ENCODE results near the gene INPP5F.
"Not testable (repeated sequence)": the region's sequence is repeated elsewhere in the genome, so short reads cannot be mapped to it uniquely, and the experiment has no call there.

INPP5F gene

DNA sequence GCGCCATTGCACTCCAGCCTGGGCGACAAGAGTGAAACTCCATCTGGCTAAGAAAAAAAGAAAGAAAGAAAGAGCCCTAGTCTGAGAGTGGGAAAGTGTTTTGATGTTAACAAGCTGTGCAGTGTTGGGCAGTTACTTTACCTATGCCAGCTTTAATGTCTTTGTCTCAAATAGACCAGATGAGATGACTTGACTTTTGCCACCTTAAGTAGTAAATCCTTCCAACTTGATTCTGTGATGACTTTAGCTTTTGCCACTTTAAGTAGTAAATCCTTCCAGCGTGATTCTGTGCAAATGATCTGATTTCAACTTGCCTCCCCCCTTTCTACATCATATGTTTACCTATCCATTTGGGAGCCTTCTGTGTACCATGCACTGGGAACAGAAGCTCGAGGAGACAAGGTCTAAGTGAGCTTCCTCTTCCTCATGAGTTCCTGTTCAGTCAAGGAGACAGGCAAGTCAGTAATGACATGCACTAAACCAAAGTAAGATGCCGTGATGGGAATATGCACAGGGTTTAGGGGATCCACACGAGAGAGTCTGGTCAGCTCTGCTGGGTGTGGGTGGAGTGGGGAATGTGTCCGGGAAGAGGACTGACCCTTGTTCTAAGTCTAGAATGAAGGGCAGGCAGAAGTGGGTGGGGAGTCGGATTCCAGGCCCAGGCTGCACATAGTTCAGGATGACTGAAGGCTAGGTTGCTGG is 17.2 kb downstream of the INPP5F start:
- no peak for DNase-seq (ENCODE audit: low read depth in 3 of 3, low spot score in 1 of 3)

DNA sequence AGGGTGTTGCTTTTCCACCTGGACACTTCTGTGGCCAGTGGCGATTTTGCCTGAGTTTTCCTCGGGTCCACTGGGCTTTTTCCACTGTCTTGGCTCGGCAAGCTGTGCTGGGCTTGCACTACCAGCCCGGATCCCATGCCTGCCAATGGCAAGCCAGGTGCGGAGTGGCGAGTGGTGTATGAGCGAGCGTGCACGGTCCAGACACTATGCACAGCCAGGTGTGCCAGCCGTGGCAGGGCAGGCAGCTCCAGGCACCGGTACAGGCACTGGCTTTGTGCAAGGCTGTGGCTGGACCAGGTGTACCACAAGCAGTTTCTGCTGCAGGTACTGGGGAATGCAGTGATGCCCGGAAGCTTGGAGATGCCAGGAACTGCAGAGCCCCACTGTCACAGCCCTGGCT is 22.1 kb downstream of the INPP5F start:
- DNase-seq (ENCODE audit: low read depth in 3 of 3, low spot score in 1 of 3) = no peak

DNA sequence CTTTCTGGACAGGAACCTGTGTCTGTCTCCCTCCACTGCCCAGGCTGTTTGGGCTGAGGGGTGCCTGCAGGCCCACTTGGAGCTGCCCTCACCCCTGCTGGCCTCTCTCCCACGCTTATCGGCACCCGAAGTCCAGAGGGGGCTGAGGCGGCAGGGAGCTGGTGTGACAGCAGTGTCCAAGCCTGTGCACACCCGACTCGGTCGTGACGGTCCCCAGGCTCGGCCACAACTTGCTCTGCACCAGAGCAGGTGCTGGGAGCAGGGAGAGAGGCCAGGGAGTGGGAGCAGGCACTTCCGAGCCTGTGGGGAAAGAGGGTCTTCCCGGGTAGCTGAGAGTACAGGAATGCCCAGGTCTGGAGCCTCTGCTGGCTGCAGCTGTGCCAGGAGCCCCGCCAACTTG is 23.0 kb downstream of the INPP5F start:
- DNase-seq (ENCODE audit: low read depth in 3 of 3, low spot score in 1 of 3) = no peak

DNA sequence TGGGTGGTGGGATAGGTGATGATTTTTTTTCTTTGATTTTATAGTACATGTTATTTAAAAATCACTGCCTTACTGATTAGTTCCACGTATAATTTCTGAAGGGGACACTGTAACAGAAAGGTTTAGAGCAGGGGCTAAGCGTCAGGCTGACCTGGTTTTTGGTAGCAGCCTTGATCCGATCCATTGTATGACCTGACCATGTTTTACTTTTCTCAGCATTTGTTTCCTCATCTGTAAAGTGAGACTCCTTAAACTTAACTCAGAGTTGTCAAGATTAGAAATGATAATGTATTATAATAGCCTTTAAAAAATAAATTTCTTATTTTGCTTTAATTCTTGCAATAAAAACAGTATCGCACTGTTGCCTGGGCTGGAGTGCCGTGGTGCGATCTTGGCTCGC is 23.6 kb downstream of the INPP5F start:
- DNase-seq (ENCODE audit: low read depth in 3 of 3, low spot score in 1 of 3) = no peak

DNA sequence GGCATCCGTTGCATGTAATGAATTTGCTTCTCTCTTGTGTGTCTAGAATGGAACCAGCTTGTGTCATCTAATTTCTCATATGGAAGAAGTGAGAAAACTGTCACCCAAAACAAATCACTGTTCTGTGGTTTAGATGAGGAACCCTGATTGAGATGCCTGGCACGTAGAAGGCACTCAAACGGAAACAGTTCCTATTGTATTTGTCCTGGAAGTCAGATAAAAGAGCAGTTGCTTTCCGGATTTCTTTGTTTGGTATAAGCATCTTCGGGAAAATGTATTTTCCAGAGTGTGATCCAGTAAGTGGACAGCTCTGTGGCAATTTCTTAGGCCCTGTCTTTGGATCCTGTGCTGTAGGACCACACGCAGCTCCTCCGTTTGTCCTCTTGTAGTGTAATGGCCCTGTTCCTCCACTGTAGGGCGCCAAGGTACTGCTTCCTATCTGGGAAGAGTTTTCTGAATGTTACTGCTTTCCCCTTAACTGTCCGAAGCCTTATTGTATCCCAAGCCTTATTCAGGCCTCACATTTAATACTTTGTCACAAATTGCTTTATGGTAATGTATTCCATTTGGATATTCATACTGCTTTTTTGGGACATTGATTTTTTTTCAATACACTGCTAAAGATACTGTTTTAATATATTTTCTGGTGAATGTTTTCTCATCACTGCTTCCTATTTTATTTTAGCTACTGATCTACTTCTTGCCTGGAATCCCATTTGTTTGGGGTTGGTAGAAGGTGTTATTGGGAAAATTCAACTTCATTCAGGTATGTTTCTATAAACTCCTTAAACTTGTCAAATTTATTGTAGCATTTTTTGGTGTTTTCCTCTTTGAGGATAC is 24.8 kb downstream of the INPP5F start:
- peak; percentile 10 to 27 (median 26) for DNase-seq (ENCODE audit: low read depth in 3 of 3, low spot score in 1 of 3)

DNA sequence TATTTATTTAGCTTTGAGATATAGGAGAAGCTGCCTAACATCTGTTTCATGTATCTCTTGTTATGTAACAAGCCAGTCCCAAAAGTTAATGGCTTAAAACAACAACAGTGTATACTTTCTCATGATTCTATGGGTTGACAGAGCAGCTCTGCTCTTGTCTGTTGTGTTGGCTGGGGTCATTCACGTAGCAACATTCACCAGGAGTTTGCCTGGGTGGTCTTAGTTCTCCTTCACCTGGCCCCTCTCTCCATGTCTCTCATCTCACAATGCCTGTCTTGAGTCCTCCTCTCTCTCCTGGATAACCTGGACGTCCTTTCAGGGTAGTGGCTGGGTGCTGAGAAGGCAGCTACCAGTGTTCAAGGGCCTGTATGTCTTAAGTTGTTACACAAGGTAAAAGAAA is 27.5 kb downstream of the INPP5F start:
- DNase-seq (ENCODE audit: low read depth in 3 of 3, low spot score in 1 of 3) = no peak

DNA sequence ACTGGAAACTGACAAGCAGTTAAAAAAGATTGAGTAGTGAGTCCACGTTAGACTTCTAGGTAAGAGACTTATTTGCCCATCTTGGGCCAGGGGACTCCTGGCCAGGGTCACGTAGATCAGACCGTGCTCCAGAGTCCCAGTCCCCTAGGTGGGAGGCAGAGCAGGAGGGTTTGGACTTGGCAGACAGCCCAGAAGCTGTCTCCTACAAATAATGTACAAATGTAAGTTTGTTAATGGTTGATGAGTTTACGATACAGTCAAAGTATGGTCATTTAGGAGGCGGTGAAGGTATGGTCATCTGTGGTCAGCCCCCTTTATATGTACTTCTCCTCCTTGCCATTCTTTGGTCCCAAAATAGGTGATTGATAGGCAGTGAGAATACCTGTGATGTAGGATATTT is 28.2 kb downstream of the INPP5F start:
- DNase-seq (ENCODE audit: low read depth in 3 of 3, low spot score in 1 of 3) = no peak

DNA sequence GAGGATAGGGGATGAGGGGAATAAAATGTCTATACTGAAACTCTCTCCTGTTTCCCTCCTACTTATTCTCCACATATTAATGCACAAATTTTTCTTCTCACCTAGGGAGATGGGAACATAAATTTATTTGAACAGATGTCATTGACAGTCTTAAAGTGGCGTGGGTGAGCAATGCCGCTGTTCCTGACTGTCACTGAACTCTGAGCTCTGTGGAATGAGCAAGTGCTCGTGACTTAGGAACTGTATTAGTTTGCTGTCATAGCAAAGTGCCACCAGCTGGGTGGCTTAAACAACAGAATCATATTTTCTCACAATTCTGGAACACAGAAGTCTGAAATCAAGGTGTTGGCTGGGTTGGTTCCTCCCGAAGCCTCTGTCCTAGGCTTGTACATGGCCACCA is 29.1 kb downstream of the INPP5F start:
- DNase-seq (ENCODE audit: low read depth in 3 of 3, low spot score in 1 of 3) = no peak

DNA sequence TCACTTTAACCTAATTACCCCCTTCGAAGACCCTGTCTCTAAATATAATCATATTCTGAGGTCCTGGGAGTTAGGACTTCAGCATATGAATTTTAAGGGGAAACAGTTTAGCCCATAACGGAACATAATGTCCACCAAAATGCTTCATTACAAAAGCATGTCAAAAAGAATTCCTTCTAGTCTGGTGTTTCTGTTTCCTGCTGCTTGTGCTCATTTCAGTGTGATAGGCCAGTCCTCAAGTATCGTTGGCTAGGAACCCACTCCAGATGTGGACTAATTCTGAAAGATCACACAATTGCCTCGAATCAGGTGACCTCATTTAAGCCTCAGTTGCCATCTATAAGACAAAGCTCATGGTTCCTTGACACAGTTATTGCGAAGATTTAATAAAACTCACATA is 29.6 kb downstream of the INPP5F start:
- no peak for DNase-seq (ENCODE audit: low read depth in 3 of 3, low spot score in 1 of 3)

DNA sequence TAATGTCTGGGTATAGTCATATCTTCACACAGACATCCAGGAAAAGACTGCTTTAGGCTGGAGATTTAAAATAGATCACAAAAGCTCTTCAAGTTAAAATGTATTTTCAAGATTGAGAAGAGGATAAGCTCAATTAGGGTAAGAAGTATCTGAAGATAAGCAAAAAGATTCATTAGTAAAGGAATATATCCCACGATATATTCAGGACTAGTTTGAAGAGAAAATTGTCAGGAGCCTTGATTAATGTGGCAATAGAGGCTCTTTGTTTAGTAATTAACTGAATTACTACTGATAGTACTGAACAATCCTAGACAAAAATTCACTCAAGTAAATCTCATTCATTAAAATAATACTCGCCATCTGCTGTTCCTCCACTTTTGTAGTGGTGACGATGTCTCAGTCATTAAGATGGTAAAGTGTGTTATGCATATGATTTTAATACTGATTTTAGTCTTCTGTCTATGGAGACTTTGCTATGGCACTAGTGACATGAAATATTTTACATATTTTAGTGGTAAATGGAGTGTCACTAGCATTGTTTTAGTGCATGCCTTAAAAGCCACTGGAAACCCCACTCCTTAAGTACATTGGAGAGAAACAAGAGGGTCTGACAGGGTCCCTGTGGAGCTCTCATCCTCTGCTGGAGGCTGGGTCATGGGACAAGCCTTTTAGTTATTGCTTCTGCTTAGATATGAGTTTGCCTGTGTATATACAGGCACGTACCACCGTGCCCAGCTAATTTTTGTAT is 32.8 kb downstream of the INPP5F start:
- DNase-seq (ENCODE audit: low read depth in 3 of 3, low spot score in 1 of 3) = no peak

DNA sequence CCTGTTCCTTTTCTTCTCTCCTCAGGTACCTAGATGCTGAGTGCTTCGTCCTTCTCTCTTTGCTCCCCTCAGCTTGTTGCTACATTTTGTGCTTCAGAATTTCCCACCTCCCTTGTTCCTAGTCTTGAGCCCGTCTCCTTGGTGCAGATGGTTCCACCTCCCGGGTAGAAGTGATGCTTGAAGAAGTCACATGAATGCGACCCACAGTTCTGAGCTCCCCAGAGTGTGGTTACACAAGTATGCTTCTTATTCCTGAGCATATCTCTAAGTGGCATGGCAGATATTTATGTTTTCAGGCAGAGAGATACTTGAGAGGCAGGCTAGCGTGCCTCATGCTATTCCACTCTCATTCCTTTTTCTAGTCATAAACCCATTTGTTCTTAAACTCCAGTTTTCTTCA is 34.0 kb downstream of the INPP5F start:
- DNase-seq (ENCODE audit: low read depth in 3 of 3, low spot score in 1 of 3) = no peak

DNA sequence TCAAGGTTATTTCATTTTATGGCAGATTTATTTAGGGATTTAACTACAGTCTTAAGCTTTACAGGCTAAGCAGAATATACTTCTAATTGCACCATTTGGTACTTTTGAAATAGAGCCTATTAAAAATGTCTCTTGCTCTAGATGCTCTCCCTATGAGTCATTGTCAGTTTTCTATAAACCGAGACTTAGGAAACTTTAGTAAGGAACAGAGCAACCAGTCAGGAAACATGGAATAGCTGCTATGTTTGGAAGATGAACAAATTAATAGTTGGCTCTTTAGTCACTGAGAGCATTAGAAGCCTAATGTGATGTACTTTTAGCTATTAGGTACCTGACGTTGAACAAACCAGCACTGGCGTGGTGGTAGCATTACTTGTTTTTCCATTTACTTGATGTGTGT is 35.3 kb downstream of the INPP5F start:
- DNase-seq (ENCODE audit: low read depth in 3 of 3, low spot score in 1 of 3) = no peak

DNA sequence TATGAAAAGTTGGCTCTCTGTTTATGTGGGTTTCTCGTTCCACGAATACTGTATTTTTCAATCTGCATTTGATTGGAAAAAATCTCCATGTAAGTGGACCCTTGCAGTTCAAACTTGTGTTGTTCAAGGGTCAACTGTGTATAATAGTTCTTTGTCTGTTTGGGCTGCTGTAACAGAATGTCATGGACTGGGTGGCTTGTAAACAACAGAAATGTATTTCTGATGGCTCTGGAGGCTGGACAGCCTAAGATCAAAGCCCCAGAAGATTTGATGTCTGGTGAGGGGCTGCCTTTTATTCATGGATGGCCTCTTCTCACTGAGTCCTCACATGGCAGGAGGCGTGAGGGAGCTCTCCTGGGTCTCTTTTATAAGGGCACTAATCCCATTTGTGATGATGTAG is 36.2 kb downstream of the INPP5F start:
- DNase-seq (ENCODE audit: low read depth in 3 of 3, low spot score in 1 of 3) = no peak

DNA sequence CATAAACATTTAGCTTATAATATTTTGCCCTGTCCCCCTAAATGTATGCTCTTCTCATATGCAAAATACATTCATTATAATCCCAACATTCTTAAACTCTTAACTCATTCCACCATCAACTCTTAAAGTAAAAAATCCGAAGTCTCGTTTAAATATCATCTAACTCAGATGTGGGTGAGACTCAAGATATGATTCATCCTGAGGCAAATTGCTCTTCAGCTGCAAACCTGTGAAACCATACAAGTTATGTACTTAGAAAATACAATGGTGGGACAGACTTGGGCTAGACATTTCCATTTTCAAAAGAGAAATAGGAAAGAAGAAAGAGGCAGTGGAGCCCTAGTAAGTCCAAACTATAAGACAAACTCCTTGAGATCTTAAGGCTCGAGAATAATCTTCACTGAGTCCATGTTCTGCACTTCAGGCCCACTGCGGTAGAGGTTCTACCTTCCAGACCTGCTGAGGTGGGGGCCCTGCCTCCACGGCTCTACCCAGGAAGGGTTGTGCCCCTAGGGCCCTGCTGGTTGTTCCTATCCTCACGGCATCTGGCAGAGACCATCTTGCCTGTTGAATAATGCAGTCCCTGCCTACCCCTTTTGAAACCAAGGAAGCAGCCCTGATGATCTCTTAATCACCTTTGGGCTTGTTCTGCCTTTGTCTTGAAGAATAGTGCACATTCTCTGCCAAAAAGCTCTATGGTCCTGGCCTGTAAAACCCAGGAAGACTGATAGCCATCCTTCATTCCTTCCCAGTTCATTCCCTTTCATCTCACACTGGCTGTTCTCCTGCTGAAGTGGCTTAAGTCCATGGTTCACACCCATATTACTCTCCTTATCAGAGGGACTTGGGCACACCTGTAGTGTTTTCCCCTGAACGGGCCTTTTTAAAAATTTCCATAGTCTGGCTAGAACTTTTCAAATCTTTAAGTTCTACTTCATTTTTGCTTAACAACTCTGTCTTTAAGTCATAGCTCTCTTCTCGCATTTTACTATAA is 37.3 kb downstream of the INPP5F start:
- DNase-seq (ENCODE audit: low read depth in 3 of 3, low spot score in 1 of 3) = no peak

DNA sequence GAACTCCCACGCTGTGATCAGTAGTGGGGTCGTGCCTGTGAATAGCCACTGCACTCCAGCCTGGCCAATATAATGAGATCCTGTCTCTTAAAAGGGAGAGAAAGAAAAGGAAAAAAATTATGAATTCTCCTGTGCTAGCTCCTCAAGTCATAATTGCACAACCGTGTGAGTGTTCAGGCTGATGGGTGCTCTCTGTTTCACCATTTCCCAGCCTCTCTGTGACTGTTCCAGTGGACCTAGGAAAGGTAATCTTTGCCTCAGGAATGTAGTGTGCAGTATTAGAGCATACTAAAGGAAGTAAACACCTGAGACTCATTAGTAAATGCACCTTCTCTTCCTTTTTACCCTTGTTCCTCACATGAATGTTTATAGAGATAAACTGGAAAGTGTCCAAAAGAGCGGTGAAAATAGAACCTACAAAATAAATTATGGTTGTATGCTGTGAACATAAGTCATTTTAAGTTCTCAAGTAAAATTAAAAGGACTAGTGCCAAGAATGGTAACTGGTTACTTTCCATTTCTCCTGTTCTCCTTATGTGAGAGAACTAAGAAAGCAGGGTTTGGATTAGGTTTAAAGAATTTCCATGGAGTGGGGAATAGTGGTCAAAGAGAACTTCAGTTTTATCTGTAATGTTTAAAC is 42.7 kb downstream of the INPP5F start:
- no peak for DNase-seq (ENCODE audit: low read depth in 3 of 3, low spot score in 1 of 3)

DNA sequence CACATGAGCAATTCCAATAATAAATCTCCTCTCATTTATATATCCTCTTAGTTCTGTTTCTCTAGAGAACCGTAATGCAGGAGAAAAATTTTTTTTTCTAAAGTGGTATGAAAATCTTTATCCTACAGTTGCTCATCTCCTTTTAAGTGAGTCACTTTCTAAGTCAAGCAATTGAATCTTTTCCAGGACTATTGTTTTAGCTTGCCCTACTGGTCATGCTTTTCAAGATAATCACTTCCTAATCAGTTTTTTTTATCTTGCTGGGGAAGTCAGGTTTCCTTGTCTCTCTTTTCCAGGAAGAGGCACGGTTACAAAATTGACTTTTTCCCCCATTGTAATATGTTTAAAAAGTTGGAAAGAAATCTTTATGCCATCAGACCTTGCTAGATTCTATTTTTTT is 44.0 kb downstream of the INPP5F start:
- DNase-seq (ENCODE audit: low read depth in 3 of 3, low spot score in 1 of 3) = no peak

DNA sequence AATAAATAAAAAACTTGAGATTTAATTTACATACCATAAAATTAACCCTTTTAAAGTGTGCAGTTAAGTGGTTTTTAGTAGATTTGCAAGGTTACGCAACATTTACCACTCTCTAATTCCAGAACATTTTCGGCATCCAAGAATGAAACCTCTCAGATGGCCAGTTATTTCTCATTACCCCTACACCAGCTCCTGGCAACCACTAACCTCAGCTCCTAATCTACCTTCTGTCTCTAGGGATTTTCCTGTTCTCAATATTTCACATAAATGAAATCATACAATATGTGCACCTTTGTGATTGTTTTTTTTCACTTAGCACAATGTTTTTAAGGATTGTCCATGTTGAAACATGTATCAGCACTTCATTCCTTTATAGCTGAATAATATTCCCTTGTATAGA is 45.1 kb downstream of the INPP5F start:
- no peak for DNase-seq (ENCODE audit: low read depth in 3 of 3, low spot score in 1 of 3)

DNA sequence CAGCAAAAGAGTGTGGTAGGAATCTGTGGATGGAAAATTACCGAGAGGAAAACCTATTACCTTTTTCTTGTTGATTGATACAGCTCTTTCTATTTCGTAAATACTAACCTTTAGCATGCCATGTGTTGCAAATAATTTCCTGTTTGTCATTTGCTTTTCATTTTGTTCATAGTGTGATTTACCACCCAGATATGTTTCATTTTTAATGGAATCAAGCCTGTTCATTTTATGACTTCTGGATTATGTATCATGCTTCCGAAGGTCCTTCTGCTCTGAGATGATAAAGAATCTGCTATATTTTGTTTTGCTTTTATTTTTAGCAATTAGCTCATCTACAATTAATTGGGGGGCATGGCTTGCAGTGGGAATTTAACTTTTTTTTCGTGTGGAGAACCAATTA is 46.5 kb downstream of the INPP5F start:
- DNase-seq (ENCODE audit: low read depth in 3 of 3, low spot score in 1 of 3) = no peak

DNA sequence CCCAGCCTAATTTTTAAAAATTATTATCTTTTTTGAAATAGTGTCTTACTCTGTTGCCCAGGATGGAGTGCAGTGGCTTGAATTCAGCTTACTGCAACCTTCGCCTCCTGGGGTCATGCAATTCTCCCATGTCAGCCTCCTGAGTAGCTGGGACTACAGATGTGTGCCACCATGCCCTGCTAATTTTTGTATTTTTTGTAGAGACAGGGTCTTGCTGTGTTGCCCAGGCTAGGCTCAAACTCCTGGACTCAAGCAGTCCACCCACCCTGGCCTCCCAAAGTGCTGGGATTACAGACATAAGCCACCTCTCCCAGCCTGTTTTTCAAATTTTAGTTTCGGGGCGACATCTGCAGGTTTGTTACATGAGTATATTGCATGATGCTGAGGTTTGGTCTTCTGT is 47.2 kb downstream of the INPP5F start:
- DNase-seq (ENCODE audit: low read depth in 3 of 3, low spot score in 1 of 3) = not testable (repeated sequence)

DNA sequence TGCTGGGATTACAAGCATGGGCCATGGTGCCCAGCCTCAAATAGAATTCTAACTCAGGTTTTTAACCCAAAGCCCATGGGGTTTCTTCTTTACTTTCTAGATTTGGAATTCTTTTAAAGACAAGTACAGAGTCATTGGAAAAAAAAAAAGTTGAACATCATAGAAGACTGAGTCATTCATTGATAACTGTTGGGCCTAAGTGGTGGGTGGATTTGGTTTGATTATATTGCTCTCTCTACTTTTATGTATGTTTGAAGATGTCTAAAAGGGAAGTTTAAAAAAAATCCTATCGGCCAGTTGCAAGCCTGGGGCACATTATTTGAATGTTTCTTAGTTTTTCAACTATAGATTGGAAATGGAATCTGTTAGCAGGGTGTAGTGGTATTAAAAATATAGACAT is 49.7 kb downstream of the INPP5F start:
- DNase-seq (ENCODE audit: low read depth in 3 of 3, low spot score in 1 of 3) = no peak
